ENCODE results near the gene WNT6.

The WNT6 gene

GRCh38 chr2:218858138-218858445 is 1.5 kb upstream of the WNT6 start:
- DNase-seq (ENCODE audit: low spot score) = no peak

DNA sequence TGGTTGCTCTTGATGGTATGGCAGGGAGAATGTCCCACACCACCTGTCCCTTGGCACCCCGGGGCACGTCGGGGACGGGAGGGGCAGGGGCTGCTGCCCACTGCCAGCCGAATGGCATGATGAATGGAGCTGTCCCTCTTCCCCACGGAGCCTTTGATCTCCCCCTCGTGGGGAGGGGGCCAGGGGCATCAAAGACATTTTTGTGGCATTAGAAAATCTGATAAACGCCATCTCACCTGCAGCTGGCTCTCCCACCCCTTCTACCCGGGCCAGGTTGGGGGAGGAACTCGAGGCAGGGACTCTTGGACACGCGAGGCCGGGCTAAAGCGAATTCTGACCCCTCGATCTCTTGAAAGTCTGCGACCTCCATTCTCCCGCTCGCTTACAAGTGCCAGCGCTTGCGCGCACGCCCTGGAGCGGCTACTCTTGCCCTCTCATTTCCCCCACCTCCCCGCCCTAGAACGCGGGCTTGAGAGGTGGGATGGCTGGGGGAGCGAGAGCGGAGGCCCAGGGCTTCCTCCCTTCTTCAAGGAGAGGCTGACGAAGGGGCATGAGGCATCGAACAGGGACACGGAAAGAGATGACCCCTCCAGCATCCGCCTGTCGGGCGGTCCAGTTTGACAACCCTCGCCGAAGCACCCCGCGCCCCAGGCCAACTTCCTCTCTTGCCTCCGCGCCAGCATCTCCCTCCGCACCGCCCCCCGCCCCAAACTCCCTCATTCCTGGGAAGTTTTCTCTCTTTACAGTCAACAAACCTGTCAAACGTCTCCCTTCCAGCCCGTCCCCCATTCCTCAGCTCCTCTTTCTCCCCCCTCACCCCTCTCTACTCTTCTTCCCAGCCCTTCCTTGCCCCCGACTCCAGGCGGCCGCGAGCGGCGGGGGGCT is 692 bp upstream of the WNT6 start:
- no peak for DNase-seq (ENCODE audit: low spot score)

DNA sequence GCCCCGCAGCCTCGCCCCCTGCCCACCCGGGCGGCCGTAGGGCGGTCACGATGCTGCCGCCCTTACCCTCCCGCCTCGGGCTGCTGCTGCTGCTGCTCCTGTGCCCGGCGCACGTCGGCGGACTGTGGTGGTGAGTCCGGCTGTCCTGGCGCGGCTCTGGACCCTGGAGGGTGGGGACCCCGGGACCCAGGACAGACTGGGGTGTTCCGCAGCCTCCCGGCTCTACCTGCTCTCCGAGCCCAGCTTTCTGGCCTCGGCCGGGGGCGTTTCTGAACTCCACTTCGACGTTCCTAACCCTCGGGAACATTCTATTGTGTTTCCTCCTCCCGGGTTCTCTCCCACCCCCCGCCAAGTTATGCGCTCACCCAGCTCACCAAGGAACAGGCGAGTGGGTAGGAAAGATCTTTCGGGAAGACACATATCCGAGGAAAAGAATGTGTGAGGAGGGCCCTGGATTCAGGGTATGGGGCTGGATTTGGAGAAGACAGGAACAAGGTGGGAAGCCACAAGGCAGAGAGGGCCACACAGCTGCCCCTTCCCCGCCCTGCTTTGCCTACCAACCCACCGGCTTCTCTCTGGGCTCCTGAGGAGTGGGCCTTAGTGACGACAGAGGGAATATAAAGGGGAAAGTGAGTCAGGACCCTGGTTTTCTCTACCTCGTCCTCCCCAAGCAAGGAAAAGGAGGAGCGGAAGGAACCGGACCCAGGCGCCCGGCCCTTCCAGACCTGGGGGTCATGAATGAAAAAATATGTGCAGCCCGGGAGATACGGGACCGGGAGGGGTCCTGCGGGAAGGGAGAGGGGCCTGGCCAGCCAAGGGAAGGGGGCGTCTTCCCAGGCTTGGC is 605 bp downstream of the WNT6 start:
- DNase-seq (ENCODE audit: low spot score) = no peak

DNA sequence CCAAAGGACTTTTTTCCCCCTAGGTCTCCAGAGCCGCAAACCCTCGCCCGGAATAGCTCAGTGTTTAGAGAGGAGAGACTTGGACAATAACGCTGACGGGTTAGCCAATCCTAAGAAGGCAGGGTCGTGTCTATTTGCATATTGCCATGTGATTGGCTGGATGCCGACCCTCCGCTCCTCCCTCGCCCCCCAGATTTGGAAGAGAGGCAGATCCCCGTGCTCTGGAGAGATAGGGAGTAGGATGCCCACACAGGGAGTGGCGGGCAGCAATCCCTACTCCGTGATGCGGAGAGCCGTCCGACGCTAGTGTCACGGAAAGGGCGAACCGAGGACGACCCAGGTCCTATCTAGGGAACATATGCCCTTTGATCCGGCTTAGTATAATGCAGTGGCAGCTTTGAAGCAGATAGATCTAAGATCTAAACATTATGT is 1.4 kb downstream of the WNT6 start:
- no peak for DNase-seq (ENCODE audit: low spot score)

GRCh38 chr2:218861645-218862318 is 2.2 kb downstream of the WNT6 start:
- DNase-seq (ENCODE audit: low spot score) = no peak

GRCh38 chr2:218863021-218863520 is 3.5 kb downstream of the WNT6 start:
- no peak for DNase-seq (ENCODE audit: low spot score)

DNA sequence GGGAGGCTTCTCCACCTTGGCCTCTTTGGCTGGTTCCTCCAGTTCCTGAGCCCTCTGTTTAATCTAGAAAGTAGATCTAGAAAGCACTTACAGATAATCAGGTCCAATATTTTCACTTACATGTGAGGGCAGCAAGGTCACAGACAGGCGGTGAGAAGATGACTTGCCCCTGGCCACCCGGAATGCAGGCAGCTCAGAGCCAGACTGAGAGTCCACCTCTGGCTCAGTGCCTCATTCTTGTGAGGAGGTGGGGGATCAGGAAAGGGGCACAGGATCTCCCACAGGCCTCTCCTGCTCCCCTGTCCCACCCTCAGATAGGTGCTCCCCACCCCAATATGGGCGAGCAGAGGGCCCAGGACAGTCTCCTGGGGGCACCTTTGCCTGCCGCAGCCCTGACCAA is 5.8 kb downstream of the WNT6 start:
- no peak for DNase-seq (ENCODE audit: low spot score)

DNA sequence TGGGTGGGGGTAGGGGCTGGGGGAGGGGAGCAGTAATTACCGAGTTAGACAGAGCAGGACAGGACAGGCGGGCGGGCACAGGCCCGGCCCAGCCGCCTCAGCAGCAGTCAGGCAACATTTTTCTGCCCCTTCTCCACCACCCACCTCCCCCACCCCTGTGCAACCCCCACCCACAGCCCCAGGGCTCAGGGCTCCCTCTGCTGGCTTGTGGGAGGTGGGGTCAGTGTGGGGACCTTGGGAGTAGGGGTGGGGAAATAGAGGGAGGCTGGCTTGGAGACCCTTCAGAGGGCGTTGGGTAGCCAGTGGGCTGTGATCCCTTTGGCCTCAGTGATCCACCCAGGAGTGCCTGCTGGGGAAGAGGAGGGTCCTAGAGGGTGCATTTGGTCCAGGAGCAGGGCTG is 6.4 kb downstream of the WNT6 start:
- no peak for DNase-seq (ENCODE audit: low spot score)

DNA sequence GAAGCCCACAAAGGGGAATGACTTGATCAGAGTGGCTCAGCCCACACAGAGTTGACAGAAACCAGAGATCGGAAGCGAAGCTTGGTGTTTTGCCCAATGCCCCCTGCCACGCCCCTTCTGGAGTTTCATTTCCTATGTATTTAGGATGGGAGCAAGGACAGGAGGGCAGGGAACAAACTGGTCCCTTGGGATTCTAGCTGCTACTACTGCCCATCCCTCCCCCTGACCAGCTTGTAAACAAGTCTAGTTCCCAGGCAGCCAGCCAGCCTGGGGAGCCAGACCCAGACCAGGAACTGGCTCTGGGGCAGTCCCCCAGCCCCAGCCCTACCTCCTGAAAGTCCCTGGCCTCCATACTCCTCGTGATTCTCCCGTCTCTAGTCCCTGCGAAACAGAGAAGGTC is 8.3 kb downstream of the WNT6 start:
- DNase-seq (ENCODE audit: low spot score) = no peak

DNA sequence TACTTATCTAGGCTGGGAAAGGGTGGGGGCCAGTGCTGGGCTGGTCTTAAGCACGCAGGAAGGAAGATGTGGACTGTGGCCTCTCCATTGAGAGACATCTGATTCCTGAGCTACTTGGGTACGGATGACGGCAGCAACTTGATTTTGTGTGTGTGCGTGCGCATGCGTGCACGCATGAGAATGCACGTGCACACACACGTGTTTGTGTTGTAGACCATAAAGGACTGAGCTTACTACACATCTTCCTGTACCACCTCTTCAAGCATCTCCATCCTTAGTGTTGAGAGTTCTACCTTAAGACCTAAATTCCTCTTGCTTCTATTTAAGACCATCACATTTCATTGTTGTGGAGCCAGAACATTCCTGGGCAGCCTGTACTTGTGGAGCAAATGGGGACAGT is 9.5 kb downstream of the WNT6 start:
- DNase-seq (ENCODE audit: low spot score) = no peak

- DNase-seq (ENCODE audit: low spot score) = no peak
Measured at GRCh38 chr2:218870984-218871344, 11.4 kb downstream of the WNT6 start.

DNA sequence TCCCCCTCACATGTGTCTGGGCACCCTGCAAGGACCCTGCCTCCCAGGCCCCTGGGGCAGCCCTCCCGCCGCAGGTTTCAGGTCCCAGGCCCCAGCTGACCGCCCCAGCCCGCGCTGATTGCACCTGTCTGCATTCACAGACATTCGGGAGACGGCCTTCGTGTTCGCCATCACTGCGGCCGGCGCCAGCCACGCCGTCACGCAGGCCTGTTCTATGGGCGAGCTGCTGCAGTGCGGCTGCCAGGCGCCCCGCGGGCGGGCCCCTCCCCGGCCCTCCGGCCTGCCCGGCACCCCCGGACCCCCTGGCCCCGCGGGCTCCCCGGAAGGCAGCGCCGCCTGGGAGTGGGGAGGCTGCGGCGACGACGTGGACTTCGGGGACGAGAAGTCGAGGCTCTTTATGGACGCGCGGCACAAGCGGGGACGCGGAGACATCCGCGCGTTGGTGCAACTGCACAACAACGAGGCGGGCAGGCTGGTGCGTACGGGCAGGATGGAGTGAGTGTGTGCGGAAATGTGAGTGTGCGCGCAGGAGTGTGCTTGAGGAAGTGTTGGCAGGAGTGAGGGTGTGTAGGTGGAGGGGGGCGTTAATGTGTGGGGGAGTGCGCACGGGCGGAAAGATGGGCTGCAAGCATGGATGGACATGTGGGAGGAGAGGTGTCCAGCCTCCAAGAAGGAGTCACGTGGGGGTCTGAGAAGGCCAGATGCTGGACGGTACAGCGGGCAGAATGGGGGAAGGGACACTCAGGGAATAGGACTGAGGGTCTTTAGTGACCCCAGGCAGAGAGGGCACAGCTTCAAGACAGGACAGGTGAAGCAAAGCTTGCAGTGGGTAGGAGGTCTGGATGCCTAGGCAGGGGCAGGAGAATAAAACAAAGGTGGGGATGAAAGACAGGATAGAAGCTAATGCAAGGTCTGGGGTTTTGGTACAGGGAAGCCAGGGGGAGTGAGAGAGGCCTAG is 12.0 kb downstream of the WNT6 start:
- DNase-seq (ENCODE audit: low spot score) = no peak

- DNase-seq (ENCODE audit: low spot score) = no peak
Measured at GRCh38 chr2:218872645-218873358, 13.2 kb downstream of the WNT6 start.

DNA sequence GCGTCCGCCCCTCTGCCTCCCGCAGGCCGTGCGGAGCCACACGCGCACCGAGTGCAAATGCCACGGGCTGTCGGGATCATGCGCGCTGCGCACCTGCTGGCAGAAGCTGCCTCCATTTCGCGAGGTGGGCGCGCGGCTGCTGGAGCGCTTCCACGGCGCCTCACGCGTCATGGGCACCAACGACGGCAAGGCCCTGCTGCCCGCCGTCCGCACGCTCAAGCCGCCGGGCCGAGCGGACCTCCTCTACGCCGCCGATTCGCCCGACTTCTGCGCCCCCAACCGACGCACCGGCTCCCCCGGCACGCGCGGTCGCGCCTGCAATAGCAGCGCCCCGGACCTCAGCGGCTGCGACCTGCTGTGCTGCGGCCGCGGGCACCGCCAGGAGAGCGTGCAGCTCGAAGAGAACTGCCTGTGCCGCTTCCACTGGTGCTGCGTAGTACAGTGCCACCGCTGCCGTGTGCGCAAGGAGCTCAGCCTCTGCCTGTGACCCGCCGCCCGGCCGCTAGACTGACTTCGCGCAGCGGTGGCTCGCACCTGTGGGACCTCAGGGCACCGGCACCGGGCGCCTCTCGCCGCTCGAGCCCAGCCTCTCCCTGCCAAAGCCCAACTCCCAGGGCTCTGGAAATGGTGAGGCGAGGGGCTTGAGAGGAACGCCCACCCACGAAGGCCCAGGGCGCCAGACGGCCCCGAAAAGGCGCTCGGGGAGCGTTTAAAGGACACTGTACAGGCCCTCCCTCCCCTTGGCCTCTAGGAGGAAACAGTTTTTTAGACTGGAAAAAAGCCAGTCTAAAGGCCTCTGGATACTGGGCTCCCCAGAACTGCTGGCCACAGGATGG is 14.0 kb downstream of the WNT6 start:
- DNase-seq (ENCODE audit: low spot score) = no peak

DNA sequence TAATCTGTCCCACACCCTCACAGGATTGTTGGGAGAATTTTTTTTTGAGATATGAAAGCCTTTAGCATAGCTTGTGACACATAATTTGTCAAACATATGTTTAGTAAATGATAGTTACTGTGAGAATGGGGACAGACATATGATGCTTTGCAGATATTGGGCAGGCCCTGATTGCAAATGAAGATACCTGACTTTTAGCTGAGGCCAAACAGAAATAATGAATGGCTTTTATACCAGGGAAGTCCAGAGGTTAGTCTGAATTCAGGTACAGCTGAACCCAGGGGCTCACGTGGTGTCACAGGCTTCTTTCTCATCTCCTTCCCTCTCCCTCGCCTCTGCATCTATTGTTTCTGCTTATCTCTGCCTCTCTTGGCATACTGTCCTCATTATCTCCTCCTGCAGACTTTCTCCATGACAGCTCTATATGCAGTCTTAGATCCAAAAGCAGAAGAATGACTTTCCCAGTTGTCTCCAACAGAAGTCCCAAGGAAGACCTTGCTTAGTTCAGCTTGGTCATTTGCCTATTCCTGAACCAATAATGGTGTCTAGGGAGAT is 16.2 kb downstream of the WNT6 start:
- DNase-seq (ENCODE audit: low spot score) = no peak

DNA sequence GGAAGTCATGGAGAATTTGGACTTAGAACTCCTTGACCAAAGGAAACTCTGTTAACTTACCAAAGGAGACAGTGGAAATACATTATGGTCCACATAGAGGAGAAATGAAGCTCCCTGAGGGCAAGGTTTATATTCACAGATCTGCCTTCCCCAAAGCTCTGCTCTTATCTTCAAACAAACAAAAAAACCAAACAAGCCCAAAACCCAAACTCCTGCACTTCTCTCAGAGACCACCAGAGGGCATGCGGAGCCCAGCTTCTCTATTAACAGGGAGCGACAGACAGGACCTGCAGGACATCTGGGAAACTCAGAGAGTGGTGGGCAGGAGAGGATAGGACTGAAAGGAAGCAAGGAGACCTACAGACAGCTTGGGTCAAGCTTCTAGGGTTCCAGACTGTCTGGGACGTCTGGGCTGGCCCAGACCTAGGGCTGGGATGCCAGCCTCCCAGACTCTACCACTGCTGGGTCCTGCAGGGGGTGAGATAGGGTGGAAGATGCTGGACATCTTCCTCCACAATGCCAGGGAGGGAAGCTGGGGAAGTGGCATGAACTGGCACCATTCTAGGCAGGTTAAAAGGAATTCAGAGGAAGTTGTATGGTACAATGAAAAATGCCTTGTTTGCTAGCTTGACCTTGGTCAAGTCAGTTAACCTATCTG is 17.1 kb downstream of the WNT6 start:
- DNase-seq (ENCODE audit: low spot score) = peak; percentile 73

- no peak for DNase-seq (ENCODE audit: low spot score)
Measured at GRCh38 chr2:218877331-218877730, 17.7 kb downstream of the WNT6 start.

- no peak for DNase-seq (ENCODE audit: low spot score)
Measured at GRCh38 chr2:218877891-218878290, 18.3 kb downstream of the WNT6 start.

DNA sequence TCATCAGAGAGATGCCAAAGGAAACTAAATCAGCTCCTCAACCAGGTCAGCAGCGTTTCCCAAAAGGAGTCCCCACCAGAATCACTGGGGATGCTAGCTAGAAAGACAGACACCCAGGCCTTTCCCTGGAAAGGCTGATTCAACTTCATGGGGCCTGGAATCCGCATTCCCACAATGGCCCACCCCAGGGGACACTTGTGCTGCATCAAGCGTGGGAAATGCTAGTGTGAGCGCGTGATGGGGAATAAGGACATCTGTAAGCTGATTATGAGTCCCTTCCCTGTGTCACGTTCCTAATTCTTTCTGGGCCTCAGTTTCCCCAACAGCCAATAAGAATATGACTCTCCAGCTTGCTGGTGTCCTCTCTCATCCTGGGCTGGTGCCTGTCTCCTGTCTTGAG is 18.9 kb downstream of the WNT6 start:
- no peak for DNase-seq (ENCODE audit: low spot score)

All from activated CD4-positive, alpha-beta T cell treated with anti-CD3 and anti-CD28 coated beads, Interleukin-2, Interleukin-4, amounts not matched to agents 100 ng/mL and 50 ng/mL, durations not matched to agents 16 hours and 8 hours (primary cell).